HEK293 (cell line): Measurements from ENCODE around the gene SLC25A45.

Source experiments
- CTCF ChIA-PET: fragments of 350-600 bp; formaldehyde crosslinking; extraction: SDS; loops from one replicate; lab custom pipeline; 2021; ENCODE audit warnings: antibody characterized with exemption; lab: Yijun Ruan, JAX
- POLR2A ChIA-PET: fragments of 300-600 bp; formaldehyde crosslinking; extraction: SDS; loops from one replicate; lab custom pipeline; 2020; ENCODE audit warnings: antibody characterized with exemption, inconsistent platforms; lab: Yijun Ruan, JAX
- H3K27ac ChIP-seq: fragments of 200-500 bp; sonication (Bioruptor generic); 2 replicates; pipeline ENCODE4 v1.5.1; 2014; ENCODE audit warnings: low read depth, low read length, control low read depth, inconsistent platforms; ENCODE audit errors: extremely low read depth
- H3K36me3 ChIP-seq, 2 experiments: fragments of 200-500 bp in 1 of 2; sonication (Bioruptor generic) in 1 of 2; 1 replicate in 1 of 2; 2 replicates in 1 of 2; pipeline ENCODE4 v1.5.1; 2014 to 2017; ENCODE audit warnings: inconsistent platforms in 2 of 2, low read length in 2 of 2; ENCODE audit not compliant: control insufficient read depth in 2 of 2, insufficient read depth in 1 of 2
- H3K4me1 ChIP-seq: fragments of 200-500 bp; sonication (Bioruptor generic); 2 replicates; pipeline ENCODE4 v1.5.1; 2014; ENCODE audit warnings: mild to moderate bottlenecking, low read length, inconsistent platforms; ENCODE audit not compliant: control insufficient read depth, insufficient read depth
- H3K4me3 ChIP-seq: 2 replicates; pipeline ENCODE4 v1.5.1; 2011; ENCODE audit warnings: low read depth, mild to moderate bottlenecking, control low read depth, low read length, moderate library complexity
- H3K9me3 ChIP-seq: fragments of 200-500 bp; sonication (Bioruptor generic); 2 replicates; pipeline ENCODE4 v1.5.1; 2014; ENCODE audit warnings: low read depth, low read length, inconsistent platforms; ENCODE audit not compliant: control insufficient read depth, insufficient read depth
- BCL11A ChIP-seq: fragments of 450-650 bp; formaldehyde crosslinking; IDR thresholded peaks from 2 replicates; pipeline ENCODE4 v1.5.1; 2016; ENCODE audit warnings: low read depth, missing biosample characterization, missing genetic modification characterization
- HOXA7 ChIP-seq: sonication (generic); formaldehyde crosslinking; IDR thresholded peaks from 2 replicates; pipeline ENCODE4 v1.8.1; 2022; ENCODE audit warnings: missing genetic modification reagents, borderline replicate concordance
- IKZF3 ChIP-seq: fragments of 450-650 bp; IDR thresholded peaks from 2 replicates; pipeline ENCODE4 v1.5.0; 2018; ENCODE audit warnings: missing biosample characterization, mild to moderate bottlenecking, missing genetic modification characterization, moderate library complexity
- INSM2 ChIP-seq: fragments of 450-650 bp; formaldehyde crosslinking; IDR thresholded peaks from 2 replicates; pipeline ENCODE4 v1.5.1; 2016; ENCODE audit warnings: missing biosample characterization, missing genetic modification characterization
- KLF8 ChIP-seq: fragments of 450-650 bp; formaldehyde crosslinking; IDR thresholded peaks from 2 replicates; pipeline ENCODE4 v1.5.1; 2016; ENCODE audit warnings: missing biosample characterization, missing genetic modification characterization
- SCRT1 ChIP-seq: fragments of 450-650 bp; formaldehyde crosslinking; IDR thresholded peaks from 2 replicates; pipeline ENCODE4 v1.5.1; 2016; ENCODE audit warnings: missing biosample characterization, missing genetic modification characterization, borderline replicate concordance
- ZBTB20 ChIP-seq: fragments of 450-650 bp; formaldehyde crosslinking; IDR thresholded peaks from 2 replicates; pipeline ENCODE4 v1.5.1; 2016; ENCODE audit warnings: missing biosample characterization, missing genetic modification characterization
- ZFP3 ChIP-seq: fragments of 450-650 bp; formaldehyde crosslinking; IDR thresholded peaks from 2 replicates; pipeline ENCODE4 v1.5.1; 2016; ENCODE audit warnings: low read depth, missing biosample characterization, missing genetic modification characterization
- ZFP37 ChIP-seq: fragments of 450-650 bp; formaldehyde crosslinking; IDR thresholded peaks from 2 replicates; pipeline ENCODE4 v1.5.1; 2016; ENCODE audit warnings: missing biosample characterization, missing genetic modification characterization
- ZNF121 ChIP-seq: fragments of 450-650 bp; formaldehyde crosslinking; IDR thresholded peaks from 2 replicates; pipeline ENCODE4 v1.5.1; 2016; ENCODE audit warnings: missing biosample characterization, missing genetic modification characterization
- ZNF146 ChIP-seq: fragments of 450-650 bp; formaldehyde crosslinking; IDR thresholded peaks from 2 replicates; pipeline ENCODE4 v1.5.1; 2016; ENCODE audit warnings: missing biosample characterization, missing genetic modification characterization
- ZNF148 ChIP-seq: fragments of 450-650 bp; formaldehyde crosslinking; IDR thresholded peaks from 2 replicates; pipeline ENCODE4 v1.5.0; 2017; ENCODE audit warnings: missing biosample characterization, missing genetic modification characterization, borderline replicate concordance
- ZNF175 ChIP-seq: fragments of 450-650 bp; formaldehyde crosslinking; IDR thresholded peaks from 2 replicates; pipeline ENCODE4 v1.5.1; 2016; ENCODE audit warnings: missing biosample characterization, missing genetic modification characterization
- ZNF221 ChIP-seq: fragments of 450-650 bp; formaldehyde crosslinking; IDR thresholded peaks from 2 replicates; pipeline ENCODE4 v1.5.1; 2017; ENCODE audit warnings: missing biosample characterization, missing genetic modification characterization, borderline replicate concordance
- ZNF274 ChIP-seq, 2 experiments: fragments of 200-500 bp in 1 of 2; fragments of 450-650 bp in 1 of 2; sonication (Bioruptor generic) in 1 of 2; formaldehyde crosslinking in 1 of 2; IDR thresholded peaks; 2 replicates each; pipeline versions ENCODE4 v1.5.1 to v1.6.1; 2014 to 2016; ENCODE audit warnings: borderline replicate concordance in 1 of 2, inconsistent platforms in 1 of 2, low read length in 1 of 2, missing biosample characterization in 1 of 2, missing genetic modification characterization in 1 of 2
- ZNF341 ChIP-seq: fragments of 450-650 bp; formaldehyde crosslinking; IDR thresholded peaks from 2 replicates; pipeline ENCODE4; 2016; ENCODE audit warnings: low read depth, missing biosample characterization, missing genetic modification characterization
- ZNF473 ChIP-seq: fragments of 450-650 bp; formaldehyde crosslinking; IDR thresholded peaks from 2 replicates; pipeline ENCODE4 v1.5.1; 2017; ENCODE audit warnings: missing biosample characterization, missing genetic modification characterization
- ZNF626 ChIP-seq: fragments of 450-650 bp; sonication (Bioruptor Pico); formaldehyde crosslinking; IDR thresholded peaks from 2 replicates; pipeline ENCODE4 v1.5.1; 2018; ENCODE audit warnings: missing biosample characterization, missing genetic modification characterization, inconsistent platforms
- ZNF677 ChIP-seq: fragments of 450-650 bp; IDR thresholded peaks from 2 replicates; pipeline ENCODE4 v1.5.0; 2018; ENCODE audit warnings: missing biosample characterization, mild to moderate bottlenecking, missing genetic modification characterization, moderate library complexity
- TF ChIP-seq, protein P1 (sequence below): fragments of 450-650 bp; formaldehyde crosslinking; IDR thresholded peaks from 2 replicates; pipeline ENCODE4 v1.5.1; 2017; ENCODE audit warnings: missing biosample characterization, mild to moderate bottlenecking, missing genetic modification characterization, moderate library complexity

Gene SLC25A45

DNA sequence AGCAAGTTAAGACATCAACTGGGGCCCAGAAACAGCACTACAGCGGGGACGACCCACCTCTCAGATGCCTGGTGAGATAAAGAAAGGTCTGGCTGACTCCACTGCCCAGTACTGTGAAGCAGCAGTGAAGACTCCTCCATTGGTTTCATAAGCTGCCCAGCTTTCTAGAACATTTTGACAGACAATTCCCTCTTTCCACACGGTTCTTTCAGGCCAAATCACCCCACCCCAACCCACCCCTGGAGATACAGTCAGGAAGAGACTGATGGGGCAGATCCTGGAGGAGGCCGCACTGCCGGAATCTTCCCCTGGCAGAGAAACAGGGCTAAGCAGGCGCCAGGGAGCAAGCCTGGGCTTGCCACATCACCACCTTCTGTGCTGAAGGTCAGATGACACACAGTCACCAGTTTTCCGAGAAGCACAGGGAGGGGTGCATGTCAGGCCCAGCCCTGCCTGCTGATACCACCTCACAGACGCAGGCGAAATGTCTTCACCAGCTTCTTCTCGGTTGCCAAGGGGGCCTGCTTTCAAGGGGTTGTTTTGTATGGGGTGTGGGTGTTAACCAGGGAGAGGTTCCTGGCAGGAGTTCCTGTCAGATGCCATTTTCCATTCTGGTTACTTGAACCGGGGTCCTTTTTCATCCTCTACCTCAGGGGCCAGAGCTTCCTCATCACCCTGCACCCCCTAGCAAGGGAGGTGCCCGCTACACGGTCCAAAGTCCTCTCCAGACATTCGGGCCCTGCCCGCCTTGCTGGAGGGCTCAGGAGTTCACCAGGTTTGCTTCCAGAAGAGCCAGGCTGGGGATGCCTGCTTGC is 38.7 kb upstream of the SLC25A45 start (continued):
- TF ChIP-seq ZNF221 (tag by site-specific recombination) (no peak), BCL11A (tag by site-specific recombination) (peak; percentile 93), ZNF148 (tag by site-specific recombination) (no peak)

- H3K4me1 ChIP-seq = peaks cover 6% of the 10 kb centered on the region
- POLR2A ChIA-PET = interaction anchor here (0.9 to 16.9 kb wide), 8 partner anchors 9 to 79 kb away, joined by 3 to 1129 read pairs (median 26); partner anchors contain the start of genes MALAT1 and SLC25A45
- H3K4me3 ChIP-seq = no peak overlapping the region; the same call in 1 of the 2 replicates
- H3K36me3 ChIP-seq = peaks cover 0 to 28% of the 10 kb centered on the region in 2 experiments; a peak in 1 of 3 replicates
- peak overlapping the region; percentile 98 for H3K27ac ChIP-seq
- TF ChIP-seq ZNF677 (tag by site-specific recombination) (no peak), SCRT1 (tag by site-specific recombination) (no peak), HOXA7 (no peak)
- TF ChIP-seq, all 188 proteins: peak for 0
- CTCF ChIA-PET = interaction anchor here (0.5 to 1.2 kb wide), 3 partner anchors 12 to 53 kb away, joined by 3 to 4 read pairs (median 3); no protein-coding TSS in a partner anchor
- no peaks in the 10 kb centered on the region for H3K9me3 ChIP-seq
Measured at GRCh38 chr11:65420506-65420905, 38.1 kb upstream of the SLC25A45 start.

DNA sequence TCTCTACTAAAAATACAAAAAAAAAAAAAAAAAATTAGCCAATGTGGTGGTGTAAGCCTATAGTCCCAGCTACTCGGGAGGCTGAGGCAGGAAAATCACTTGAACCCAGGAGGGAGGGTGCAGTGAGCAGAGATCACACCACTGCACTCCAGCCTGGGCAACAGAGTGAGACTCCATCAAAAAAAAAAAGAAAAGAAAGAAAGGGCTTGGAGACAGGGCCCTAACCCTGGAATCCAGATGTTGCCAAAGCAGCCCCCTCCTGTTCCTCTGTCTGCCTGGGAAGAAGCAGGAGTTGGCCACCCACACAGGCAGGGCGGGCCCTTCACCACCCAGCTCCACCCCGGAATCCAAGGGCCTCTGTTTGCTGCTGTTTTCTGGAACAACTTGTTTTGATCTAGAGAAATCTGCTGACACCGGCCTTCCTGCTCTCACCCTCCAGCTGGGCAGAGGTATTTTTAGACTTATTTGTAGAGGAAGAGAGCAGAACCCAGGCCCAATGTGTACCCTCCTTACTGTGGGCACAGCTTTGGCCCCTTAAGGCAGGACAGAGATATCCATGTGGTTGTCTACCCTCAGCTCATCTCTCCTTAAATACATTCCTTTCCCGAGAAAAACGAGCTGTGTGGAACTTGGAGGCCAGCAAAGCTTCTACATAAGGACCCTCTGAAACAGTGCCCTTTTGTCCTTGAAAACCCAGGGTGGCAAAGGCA is 37.5 kb upstream of the SLC25A45 start:
- Histone ChIP-seq H3K4me1 (peaks cover 6% of the 10 kb centered on the region), H3K4me3 (no peak overlapping the region; the same call in 1 of the 2 replicates), H3K27ac (peak overlapping the region; percentile 98), H3K9me3 (no peaks in the 10 kb centered on the region), H3K36me3 (peaks cover 0 to 22% of the 10 kb centered on the region in 2 experiments; a peak in 1 of 3 replicates)
- ChIA-PET CTCF (interaction anchor here (0.5 to 1.7 kb wide), 8 partner anchors 13 to 90 kb away, joined by 3 to 11 read pairs (median 4); partner anchors contain the start of gene MALAT1), POLR2A (interaction anchor here (0.6 to 16.9 kb wide), 13 partner anchors 10 to 573 kb away, joined by 3 to 1129 read pairs (median 8); partner anchors contain the start of genes MALAT1 and SLC25A45)
- no peak for TF ChIP-seq ZNF626 (tag by site-specific recombination)
- no peak for TF ChIP-seq ZNF274 (IDR thresholded peaks at IDR 0.05; ENCODE audit: low read length)
- TF ChIP-seq ZNF274 (tag by site-specific recombination; IDR thresholded peaks at IDR 0.05; ENCODE audit: borderline replicate concordance) = no peak
- peak; percentile 85 for TF ChIP-seq ZNF121 (tag by site-specific recombination)
- no peak for TF ChIP-seq ZNF341 (tag by site-specific recombination)
- no peak for TF ChIP-seq ZFP3 (tag by site-specific recombination)
- TF ChIP-seq, protein P1, sequence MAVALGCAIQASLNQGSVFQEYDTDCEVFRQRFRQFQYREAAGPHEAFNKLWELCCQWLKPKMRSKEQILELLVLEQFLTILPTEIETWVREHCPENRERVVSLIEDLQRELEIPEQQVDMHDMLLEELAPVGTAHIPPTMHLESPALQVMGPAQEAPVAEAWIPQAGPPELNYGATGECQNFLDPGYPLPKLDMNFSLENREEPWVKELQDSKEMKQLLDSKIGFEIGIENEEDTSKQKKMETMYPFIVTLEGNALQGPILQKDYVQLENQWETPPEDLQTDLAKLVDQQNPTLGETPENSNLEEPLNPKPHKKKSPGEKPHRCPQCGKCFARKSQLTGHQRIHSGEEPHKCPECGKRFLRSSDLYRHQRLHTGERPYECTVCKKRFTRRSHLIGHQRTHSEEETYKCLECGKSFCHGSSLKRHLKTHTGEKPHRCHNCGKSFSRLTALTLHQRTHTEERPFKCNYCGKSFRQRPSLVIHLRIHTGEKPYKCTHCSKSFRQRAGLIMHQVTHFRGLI (tag by site-specific recombination) = peak; percentile 29; the same call in 1 of the 2 replicates
- TF ChIP-seq KLF8 (tag by site-specific recombination) = 0 out of 2 replicates have a peak, but pooled peaks have one; percentile 57
- TF ChIP-seq IKZF3 (tag by site-specific recombination) = peak; percentile 54; the same call in 1 of the 2 replicates
- TF ChIP-seq ZNF175 (tag by site-specific recombination) = no peak
- no peak for TF ChIP-seq ZFP37 (tag by site-specific recombination)
- TF ChIP-seq ZNF146 (tag by site-specific recombination) = no peak
- no peak for TF ChIP-seq INSM2 (tag by site-specific recombination)
- TF ChIP-seq ZNF473 (tag by site-specific recombination) = no peak
- TF ChIP-seq HOXA7 = no peak
- no peak for TF ChIP-seq ZNF148 (tag by site-specific recombination)
- peak; percentile 86 for TF ChIP-seq ZBTB20
